Measurements from ENCODE around the gene SIGLECL1.
"Not testable (repeated sequence)": the region's sequence is repeated elsewhere in the genome, so short reads cannot be mapped to it uniquely, and the experiment has no call there.

SIGLECL1 gene

GRCh38 chr19:51210191-51210784, 40.6 kb upstream of the SIGLECL1 start:
- Histone ChIP-seq H3K27me3 (ENCODE audit: control insufficient read depth, insufficient read depth, low read length) (no peaks in the 10 kb centered on the region), H3K9ac (no peak overlapping the region), H3K4me2 (ENCODE audit: low read length) (no peak overlapping the region), H3K79me2 (no peaks in the 10 kb centered on the region), H3K4me3 (ENCODE audit: low read depth, low read length) (no peak overlapping the region), H2AFZ (no peak overlapping the region), H3K9me3 (ENCODE audit: control insufficient read depth, low read length) (no peaks in the 10 kb centered on the region), H3K36me3 (ENCODE audit: control insufficient read depth, insufficient read depth, low read length) (no peaks in the 10 kb centered on the region), H3K27ac (no peak overlapping the region), H3K4me1 (no peaks in the 10 kb centered on the region)
- TF ChIP-seq CTCF (IDR thresholded peaks at IDR 0.05): no peak

- H3K9ac ChIP-seq; H2AFZ ChIP-seq; H3K36me3 ChIP-seq (ENCODE audit: control insufficient read depth, insufficient read depth, low read length); H3K79me2 ChIP-seq; H3K4me3 ChIP-seq (ENCODE audit: low read depth, low read length); H3K4me1 ChIP-seq; H3K4me2 ChIP-seq (ENCODE audit: low read length); H3K27ac ChIP-seq; H3K9me3 ChIP-seq (ENCODE audit: control insufficient read depth, low read length); H3K27me3 ChIP-seq (ENCODE audit: control insufficient read depth, insufficient read depth, low read length): not testable (repeated sequence)
Measured at GRCh38 chr19:51210874-51211361, 40.0 kb upstream of the SIGLECL1 start.

- Histone ChIP-seq H3K79me2 (no peaks in the 10 kb centered on the region), H3K27ac (no peak overlapping the region), H3K36me3 (ENCODE audit: control insufficient read depth, insufficient read depth, low read length) (no peaks in the 10 kb centered on the region), H3K4me1 (no peaks in the 10 kb centered on the region), H3K27me3 (ENCODE audit: control insufficient read depth, insufficient read depth, low read length) (no peaks in the 10 kb centered on the region), H3K9ac (no peak overlapping the region), H3K4me2 (ENCODE audit: low read length) (no peak overlapping the region), H3K9me3 (ENCODE audit: control insufficient read depth, low read length) (no peaks in the 10 kb centered on the region), H3K4me3 (ENCODE audit: low read depth, low read length) (no peak overlapping the region), H2AFZ (no peak overlapping the region)
- no peak for TF ChIP-seq CTCF (IDR thresholded peaks at IDR 0.05)
Measured at GRCh38 chr19:51211833-51212232, 39.0 kb upstream of the SIGLECL1 start.

- no peak overlapping the region for H3K4me2 ChIP-seq (ENCODE audit: low read length)
- no peak overlapping the region for H3K4me3 ChIP-seq (ENCODE audit: low read depth, low read length)
- H3K27ac ChIP-seq: no peak overlapping the region
- no peak for TF ChIP-seq CTCF (IDR thresholded peaks at IDR 0.05)
- no peaks in the 10 kb centered on the region for H3K27me3 ChIP-seq (ENCODE audit: control insufficient read depth, insufficient read depth, low read length)
- H3K36me3 ChIP-seq (ENCODE audit: control insufficient read depth, insufficient read depth, low read length): no peaks in the 10 kb centered on the region
- H3K9ac ChIP-seq: no peak overlapping the region
- H2AFZ ChIP-seq: no peak overlapping the region
- no peaks in the 10 kb centered on the region for H3K79me2 ChIP-seq
- H3K9me3 ChIP-seq (ENCODE audit: control insufficient read depth, low read length): no peaks in the 10 kb centered on the region
- H3K4me1 ChIP-seq: no peaks in the 10 kb centered on the region
Measured at GRCh38 chr19:51219307-51219706, 31.6 kb upstream of the SIGLECL1 start.

- no peak overlapping the region for H3K27ac ChIP-seq
- H3K36me3 ChIP-seq (ENCODE audit: control insufficient read depth, insufficient read depth, low read length): no peaks in the 10 kb centered on the region
- no peaks in the 10 kb centered on the region for H3K9me3 ChIP-seq (ENCODE audit: control insufficient read depth, low read length)
- no peaks in the 10 kb centered on the region for H3K4me1 ChIP-seq
- no peak overlapping the region for H2AFZ ChIP-seq
- H3K79me2 ChIP-seq: no peaks in the 10 kb centered on the region
- no peak for TF ChIP-seq CTCF (IDR thresholded peaks at IDR 0.05)
- no peaks in the 10 kb centered on the region for H3K27me3 ChIP-seq (ENCODE audit: control insufficient read depth, insufficient read depth, low read length)
- no peak overlapping the region for H3K4me3 ChIP-seq (ENCODE audit: low read depth, low read length)
- no peak overlapping the region for H3K9ac ChIP-seq
- H3K4me2 ChIP-seq (ENCODE audit: low read length): no peak overlapping the region
Measured at GRCh38 chr19:51219971-51220370, 30.9 kb upstream of the SIGLECL1 start.
